Measurements from ENCODE around the gene SHMT2.

GRCh38 chr12:57260366-57260765, 30.9 kb downstream of the SHMT2 start:
- TF ChIP-seq GATA3 (IDR thresholded peaks at IDR 0.05; ENCODE audit: low read depth, low read length) (no peak), GATA2 (IDR thresholded peaks at IDR 0.05; ENCODE audit: low read depth, low read length) (no peak)

Data from SH-SY5Y (cell line).